ENCODE data around the gene BRS3. TPM values are rescaled to one million over a fixed set of nuclear protein-coding genes. Genes with fewer than 3 reads are reported as not detected.
"Not testable (repeated sequence)": the region's sequence is repeated elsewhere in the genome, so short reads cannot be mapped to it uniquely, and the experiment has no call there.

BRS3 gene
- not detected for total RNA-seq

DNA sequence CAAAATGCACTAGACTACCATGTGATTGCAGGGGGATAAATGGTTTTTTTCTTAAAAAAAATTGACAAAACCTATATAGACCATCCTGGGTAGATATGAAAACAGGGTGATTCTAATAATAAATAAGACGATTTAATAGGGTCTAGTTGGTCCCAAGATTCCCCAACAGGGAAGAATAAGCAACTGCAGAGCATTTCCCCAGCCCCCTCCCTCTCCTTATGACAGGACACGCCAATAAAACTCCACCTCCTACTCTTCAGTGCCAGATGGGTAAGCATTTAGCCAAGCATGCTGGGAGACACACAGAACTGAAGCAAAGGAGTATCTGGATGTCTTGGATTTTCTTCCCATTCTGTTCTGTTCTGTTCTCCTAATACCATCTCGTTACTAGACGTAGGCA is at the start of gene BRS3:
Gene BRS3, plus strand, starts transcription at position 301 of the 400 bp plus-strand sequence. CDS start 168 bp downstream, outside the sequence.
- Mint-ChIP-seq H3K27ac (no peak within 1 kb of the TSS), H3K4me1 (no peaks in the 10 kb centered on the region), H3K27me3 (peaks cover 26% of the 10 kb centered on the region), H3K36me3 (ENCODE audit: low read depth) (no peaks in the 10 kb centered on the region), H3K4me3 (no peak within 1 kb of the TSS), H3K9me3 (ENCODE audit: low read depth) (no peaks in the 10 kb centered on the region)
- intact Hi-C loops (cut with DNase I, micrococcal nuclease), result no loop called here
- no peak for DNase-seq
- CTCF ChIA-PET, result no interaction called here
- no peak for ATAC-seq
- POLR2A ChIA-PET, result no interaction called here

DNA sequence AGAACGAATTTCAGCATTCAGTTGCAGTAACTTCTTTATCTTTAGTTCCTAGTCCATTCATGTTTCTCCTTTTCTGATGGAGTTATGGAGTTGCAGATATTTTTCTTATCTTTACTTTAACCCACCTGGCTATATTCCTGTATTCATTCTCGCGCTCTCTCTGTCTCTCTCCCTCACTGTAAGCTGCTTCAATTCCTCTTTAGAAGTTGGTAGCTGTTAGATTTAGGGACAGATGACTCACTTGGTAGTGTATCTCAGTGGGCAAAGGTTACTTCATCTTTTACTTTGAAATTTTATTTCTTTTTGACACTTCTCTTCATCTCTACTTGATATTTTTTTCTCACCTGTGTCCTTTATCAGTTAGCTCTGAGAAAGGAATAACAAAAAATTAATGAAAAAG is 49.6 kb upstream of the BRS3 start:
- ChIA-PET CTCF (interaction anchor here (0.6 kb wide), 1 partner anchor 46 kb away, joined by 3 read pairs; no protein-coding TSS in a partner anchor), POLR2A (no interaction called here)
- no peaks in the 10 kb centered on the region for H3K9me3 Mint-ChIP-seq (ENCODE audit: low read depth)
- H3K36me3 Mint-ChIP-seq (ENCODE audit: low read depth), result no peaks in the 10 kb centered on the region
- intact Hi-C loops (cut with DNase I, micrococcal nuclease), result loop anchor here in 1 of 2 experiments (10.0 kb wide), 1 partner anchor 257 kb away; no protein-coding TSS in a partner anchor
- H3K27ac Mint-ChIP-seq, result no peak overlapping the region
- no peak for DNase-seq
- ATAC-seq, result no peak
- no peaks in the 10 kb centered on the region for H3K4me1 Mint-ChIP-seq
- no peak overlapping the region for H3K4me3 Mint-ChIP-seq
- no peaks in the 10 kb centered on the region for H3K27me3 Mint-ChIP-seq

DNA sequence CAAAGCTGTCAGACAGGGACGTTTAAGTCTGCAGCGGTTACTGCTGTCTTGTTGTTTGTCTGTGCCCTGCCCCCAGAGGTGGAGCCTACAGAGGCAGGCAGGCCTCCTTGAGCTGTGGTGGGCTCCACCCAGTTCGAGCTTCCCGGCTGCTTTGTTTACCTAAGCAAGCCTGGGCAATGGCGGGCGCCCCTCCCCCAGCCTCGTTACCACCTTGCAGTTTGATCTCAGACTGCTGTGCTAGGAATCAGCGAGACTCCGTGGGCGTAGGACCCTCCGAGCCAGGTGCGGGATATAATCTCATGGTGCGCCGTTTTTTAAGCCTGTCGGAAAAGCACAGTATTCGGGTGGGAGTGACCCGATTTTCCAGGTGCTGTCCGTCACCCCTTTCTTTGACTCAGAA is 42.1 kb upstream of the BRS3 start:
- H3K9me3 Mint-ChIP-seq (ENCODE audit: low read depth); ATAC-seq; POLR2A ChIA-PET; H3K4me1 Mint-ChIP-seq; intact Hi-C loops (cut with DNase I, micrococcal nuclease); H3K27ac Mint-ChIP-seq; DNase-seq; CTCF ChIA-PET; H3K4me3 Mint-ChIP-seq; H3K36me3 Mint-ChIP-seq (ENCODE audit: low read depth); H3K27me3 Mint-ChIP-seq: not testable (repeated sequence)

DNA sequence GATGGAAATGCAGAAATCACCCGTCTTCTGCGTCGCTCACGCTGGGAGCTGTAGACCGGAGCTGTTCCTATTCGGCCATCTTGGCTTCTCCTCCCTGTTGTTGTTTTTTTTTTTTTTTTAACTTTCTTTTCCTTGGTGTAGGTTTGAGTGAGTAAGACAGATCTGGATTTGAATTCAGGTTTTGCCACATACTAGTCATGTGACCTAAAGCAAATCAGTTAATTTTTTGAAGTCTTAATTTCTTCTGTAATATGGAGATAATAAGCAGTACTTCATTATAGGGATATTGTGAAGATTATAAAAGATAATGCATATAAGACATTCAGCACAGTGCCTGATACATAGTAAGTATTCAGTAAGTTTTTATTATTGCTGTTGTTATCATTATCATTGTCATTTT is 41.5 kb upstream of the BRS3 start:
- Mint-ChIP-seq H3K4me1 (no peaks in the 10 kb centered on the region), H3K36me3 (ENCODE audit: low read depth) (no peaks in the 10 kb centered on the region), H3K9me3 (ENCODE audit: low read depth) (no peaks in the 10 kb centered on the region), H3K27ac (no peak overlapping the region), H3K4me3 (no peak overlapping the region), H3K27me3 (no peaks in the 10 kb centered on the region)
- POLR2A ChIA-PET, result no interaction called here
- DNase-seq, result no peak
- CTCF ChIA-PET, result no interaction called here
- intact Hi-C loops (cut with DNase I, micrococcal nuclease), result no loop called here
- ATAC-seq, result no peak

DNA sequence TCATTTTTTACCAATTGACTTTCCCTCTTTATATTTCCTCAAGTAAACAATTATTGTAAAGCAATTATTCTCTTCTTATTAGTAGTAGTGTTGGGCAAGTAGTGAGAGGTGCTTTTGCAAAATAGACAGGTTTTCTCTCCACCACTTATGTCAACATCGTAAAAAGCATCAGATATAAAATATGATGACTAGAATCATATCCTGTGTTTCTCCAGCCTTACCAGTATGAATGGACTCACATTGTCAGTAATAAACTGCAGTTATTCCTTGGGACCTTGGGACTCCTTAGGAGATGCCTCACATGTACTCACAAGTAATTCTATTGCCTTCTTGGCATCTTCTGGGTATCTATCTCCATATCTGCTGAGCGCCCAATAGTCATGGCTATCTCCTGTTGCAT is 40.4 kb upstream of the BRS3 start:
- Mint-ChIP-seq H3K4me3 (no peak overlapping the region), H3K36me3 (ENCODE audit: low read depth) (no peaks in the 10 kb centered on the region), H3K9me3 (ENCODE audit: low read depth) (no peaks in the 10 kb centered on the region), H3K4me1 (no peaks in the 10 kb centered on the region), H3K27me3 (no peaks in the 10 kb centered on the region), H3K27ac (no peak overlapping the region)
- no peak for ATAC-seq
- CTCF ChIA-PET, result no interaction called here
- no peak for DNase-seq
- POLR2A ChIA-PET, result no interaction called here
- intact Hi-C loops (cut with DNase I, micrococcal nuclease), result no loop called here

DNA sequence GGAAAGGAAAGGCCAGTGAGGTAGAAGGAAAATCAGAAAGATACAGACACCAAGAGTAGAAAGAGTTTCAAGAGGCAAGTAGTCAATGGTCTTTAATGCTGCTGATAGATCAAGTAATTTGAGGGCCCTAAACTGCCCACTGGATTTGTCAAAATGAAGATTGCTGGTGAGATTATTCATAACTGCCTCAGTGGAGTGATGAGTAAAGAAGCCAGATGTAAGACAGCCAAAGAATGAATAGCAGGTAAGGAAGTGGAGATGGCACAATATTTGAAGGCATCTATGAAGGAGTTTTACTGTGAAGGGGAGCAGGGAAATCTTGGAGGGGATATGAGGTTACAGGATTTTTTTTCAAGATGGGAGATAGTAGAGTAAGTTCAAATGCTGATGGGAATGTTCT is 39.8 kb upstream of the BRS3 start:
- intact Hi-C loops (cut with DNase I, micrococcal nuclease), result no loop called here
- no peaks in the 10 kb centered on the region for H3K9me3 Mint-ChIP-seq (ENCODE audit: low read depth)
- no peak overlapping the region for H3K27ac Mint-ChIP-seq
- CTCF ChIA-PET, result no interaction called here
- POLR2A ChIA-PET, result no interaction called here
- no peaks in the 10 kb centered on the region for H3K27me3 Mint-ChIP-seq
- ATAC-seq (no peak), DNase-seq (no peak)
- H3K4me3 Mint-ChIP-seq, result no peak overlapping the region
- H3K36me3 Mint-ChIP-seq (ENCODE audit: low read depth), result no peaks in the 10 kb centered on the region
- H3K4me1 Mint-ChIP-seq, result no peaks in the 10 kb centered on the region

DNA sequence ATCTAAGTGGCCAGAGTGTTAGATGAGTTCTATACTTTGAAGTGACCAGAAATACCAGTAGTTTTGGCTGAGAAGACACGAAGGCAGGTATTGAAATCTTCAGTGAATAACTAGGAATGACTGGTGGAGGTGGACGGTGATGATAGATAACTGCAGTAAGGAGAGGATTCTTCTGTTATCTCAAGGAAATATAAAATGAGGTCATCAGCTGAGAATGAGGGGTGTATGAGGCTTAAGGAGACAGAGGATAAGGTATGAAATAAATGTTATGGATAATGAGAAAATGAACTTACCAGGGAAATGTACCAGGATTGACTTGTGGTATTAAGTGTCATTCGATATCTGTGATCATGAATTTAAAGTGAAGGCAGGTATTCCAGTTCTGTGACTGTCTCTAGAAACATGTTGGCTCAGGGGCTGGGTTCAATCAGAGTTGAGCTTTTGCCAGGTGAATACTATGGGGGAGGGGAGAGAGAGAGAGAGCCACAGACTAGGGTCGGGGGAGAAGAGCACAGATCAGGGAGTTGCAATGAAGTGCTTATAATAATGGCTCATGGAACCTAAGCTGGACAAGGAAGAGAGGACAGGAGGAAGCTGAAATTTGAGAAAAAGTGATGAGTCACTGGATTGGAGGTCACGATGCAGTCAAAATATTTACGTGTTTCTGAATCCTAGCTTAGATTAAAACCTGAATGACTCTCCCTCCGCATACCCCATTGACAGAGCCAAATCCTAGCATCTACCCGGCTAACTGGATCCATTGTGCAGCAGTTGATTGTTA is 37.5 kb upstream of the BRS3 start:
- Mint-ChIP-seq H3K27ac (no peak overlapping the region), H3K4me3 (no peak overlapping the region), H3K4me1 (no peaks in the 10 kb centered on the region), H3K9me3 (ENCODE audit: low read depth) (no peaks in the 10 kb centered on the region), H3K27me3 (no peaks in the 10 kb centered on the region), H3K36me3 (ENCODE audit: low read depth) (no peaks in the 10 kb centered on the region)
- ATAC-seq (no peak), DNase-seq (no peak)
- ChIA-PET POLR2A (no interaction called here), CTCF (no interaction called here)
- intact Hi-C loops (cut with DNase I, micrococcal nuclease), result no loop called here

DNA sequence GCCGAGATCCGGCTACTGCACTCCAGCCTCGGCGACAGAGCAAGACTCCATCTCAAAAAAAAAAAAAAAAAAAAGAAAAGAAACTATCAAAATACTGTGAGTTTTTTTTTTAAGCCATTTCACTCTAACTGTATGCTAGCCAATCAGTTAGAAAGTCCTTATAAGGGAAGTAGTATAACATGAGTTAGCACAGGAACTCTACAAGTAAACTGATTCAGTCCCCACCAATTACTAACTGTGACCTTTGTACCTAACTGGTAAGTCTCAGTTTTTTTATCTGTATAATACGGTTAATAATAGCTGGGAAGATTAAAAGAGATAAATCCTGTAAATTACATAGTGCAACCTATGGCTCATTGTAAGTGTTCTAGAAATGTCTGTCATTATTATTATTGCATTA is 35.1 kb upstream of the BRS3 start:
- POLR2A ChIA-PET, result no interaction called here
- Mint-ChIP-seq H3K9me3 (ENCODE audit: low read depth) (no peaks in the 10 kb centered on the region), H3K36me3 (ENCODE audit: low read depth) (no peaks in the 10 kb centered on the region), H3K27ac (no peak overlapping the region), H3K27me3 (no peaks in the 10 kb centered on the region), H3K4me3 (no peak overlapping the region), H3K4me1 (no peaks in the 10 kb centered on the region)
- ATAC-seq (no peak), DNase-seq (no peak)
- CTCF ChIA-PET, result no interaction called here
- intact Hi-C loops (cut with DNase I, micrococcal nuclease), result no loop called here

DNA sequence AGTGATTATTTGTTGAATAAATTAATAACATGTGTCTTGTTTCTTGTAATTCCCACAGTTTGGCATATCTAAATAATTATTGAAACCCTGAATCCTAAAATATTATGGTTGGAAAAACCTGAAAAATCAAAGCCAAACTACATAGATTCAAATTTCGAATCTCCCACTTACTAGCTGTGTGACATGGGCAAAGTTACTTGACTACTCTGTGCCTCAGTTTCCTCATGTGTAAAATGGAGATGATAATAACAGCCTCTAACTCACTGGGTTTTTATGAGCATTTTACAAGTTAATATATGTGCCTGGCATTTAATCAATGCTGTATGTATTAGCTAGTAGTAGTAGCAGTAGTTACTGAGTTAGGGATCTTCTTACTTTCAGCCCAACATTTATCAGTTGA is 34.6 kb upstream of the BRS3 start:
- ATAC-seq (no peak), DNase-seq (no peak)
- ChIA-PET POLR2A (no interaction called here), CTCF (no interaction called here)
- no peaks in the 10 kb centered on the region for H3K27me3 Mint-ChIP-seq
- H3K9me3 Mint-ChIP-seq (ENCODE audit: low read depth), result no peaks in the 10 kb centered on the region
- no peaks in the 10 kb centered on the region for H3K4me1 Mint-ChIP-seq
- H3K36me3 Mint-ChIP-seq (ENCODE audit: low read depth), result no peaks in the 10 kb centered on the region
- intact Hi-C loops (cut with DNase I, micrococcal nuclease), result no loop called here
- H3K27ac Mint-ChIP-seq, result no peak overlapping the region
- H3K4me3 Mint-ChIP-seq, result no peak overlapping the region

DNA sequence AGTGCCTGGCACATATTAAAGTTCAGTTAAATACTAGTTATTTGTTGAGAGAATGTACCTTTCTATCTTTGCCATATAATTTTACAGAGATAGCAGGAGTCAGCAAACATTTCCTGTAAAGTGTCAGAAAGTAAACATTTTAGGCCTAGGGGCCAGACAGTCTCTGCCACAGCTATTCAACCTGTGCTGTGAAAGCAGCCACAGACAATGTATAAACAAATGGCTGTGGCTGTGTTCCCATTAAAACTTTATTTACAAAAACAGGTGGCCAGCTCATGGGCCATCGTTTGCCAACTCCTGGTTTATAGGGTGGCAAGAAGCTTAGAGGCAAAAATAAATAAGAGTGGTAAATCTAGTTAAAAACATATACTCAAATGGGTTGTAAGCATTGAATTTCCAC is 34.0 kb upstream of the BRS3 start:
- POLR2A ChIA-PET, result no interaction called here
- ATAC-seq, result no peak

DNA sequence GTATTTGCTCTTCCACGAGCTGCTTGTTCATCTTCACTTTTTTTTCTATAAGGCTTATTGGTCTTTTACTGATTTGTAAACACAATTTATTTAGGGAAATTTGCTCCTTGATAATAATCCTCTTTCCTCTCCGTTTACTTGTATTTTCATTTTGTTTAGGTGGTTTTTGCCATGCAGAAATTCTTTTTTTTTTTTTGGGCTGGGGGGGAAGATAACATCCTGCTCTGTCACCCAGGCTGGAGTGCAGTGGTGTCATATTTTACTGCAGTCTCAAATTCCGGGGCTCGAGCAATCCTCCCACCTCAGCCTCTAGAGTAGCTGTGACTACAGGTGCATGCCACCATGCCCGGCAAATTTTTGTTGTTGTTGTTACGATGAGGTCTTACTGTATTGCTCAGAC is 31.6 kb upstream of the BRS3 start:
- ATAC-seq (no peak), DNase-seq (no peak)
- Mint-ChIP-seq H3K27me3 (no peaks in the 10 kb centered on the region), H3K27ac (no peak overlapping the region), H3K4me1 (no peaks in the 10 kb centered on the region), H3K4me3 (no peak overlapping the region), H3K36me3 (ENCODE audit: low read depth) (no peaks in the 10 kb centered on the region), H3K9me3 (ENCODE audit: low read depth) (no peaks in the 10 kb centered on the region)
- CTCF ChIA-PET, result interaction anchor here (0.6 to 0.9 kb wide), 3 partner anchors 20 to 593 kb away, joined by 3 read pairs; no protein-coding TSS in a partner anchor
- intact Hi-C loops (cut with DNase I, micrococcal nuclease), result no loop called here
- POLR2A ChIA-PET, result interaction anchor here (0.7 kb wide), 1 partner anchor 141 kb away, joined by 4 read pairs; no protein-coding TSS in a partner anchor

More for the DNA sequence above, 34.0 kb upstream of the BRS3 start:
- H3K27me3 Mint-ChIP-seq, result no peaks in the 10 kb centered on the region
- no peaks in the 10 kb centered on the region for H3K4me1 Mint-ChIP-seq
- CTCF ChIA-PET, result no interaction called here
- H3K36me3 Mint-ChIP-seq (ENCODE audit: low read depth), result no peaks in the 10 kb centered on the region
- intact Hi-C loops (cut with DNase I, micrococcal nuclease), result no loop called here
- no peak overlapping the region for H3K27ac Mint-ChIP-seq
- H3K9me3 Mint-ChIP-seq (ENCODE audit: low read depth), result no peaks in the 10 kb centered on the region
- DNase-seq, result no peak
- no peak overlapping the region for H3K4me3 Mint-ChIP-seq

DNA sequence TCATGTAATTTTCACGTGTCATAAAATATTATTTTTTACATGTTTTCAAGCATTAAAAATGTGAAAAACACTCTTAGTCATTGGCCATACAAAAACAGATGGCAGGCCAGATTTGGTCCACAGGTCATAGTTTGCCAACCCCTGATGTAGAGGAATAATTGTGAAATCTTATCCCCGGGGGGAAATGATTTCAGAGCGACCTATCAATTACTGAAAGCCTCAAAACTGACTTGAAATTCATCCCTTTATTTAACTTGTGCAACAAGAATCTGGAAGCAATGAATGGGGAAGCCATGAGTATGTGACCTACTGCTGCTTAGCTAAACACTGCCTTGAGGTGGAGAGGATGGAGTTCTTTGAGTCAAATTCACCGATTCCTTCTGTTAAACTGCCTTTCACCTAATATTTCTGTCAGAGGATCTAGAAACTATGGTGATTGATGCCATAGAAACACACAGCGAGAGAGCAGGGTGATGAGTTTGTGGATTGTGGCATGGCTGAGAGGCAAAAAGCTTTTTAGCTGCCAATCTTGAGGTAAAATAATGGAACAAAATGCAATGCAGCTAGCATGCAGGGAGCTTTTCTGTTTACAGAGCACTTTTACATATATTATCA is 30.3 kb upstream of the BRS3 start:
- Mint-ChIP-seq H3K9me3 (ENCODE audit: low read depth) (no peaks in the 10 kb centered on the region), H3K4me3 (no peak overlapping the region), H3K27me3 (no peaks in the 10 kb centered on the region), H3K27ac (no peak overlapping the region), H3K36me3 (ENCODE audit: low read depth) (no peaks in the 10 kb centered on the region), H3K4me1 (no peaks in the 10 kb centered on the region)
- DNase-seq (no peak), ATAC-seq (no peak)
- POLR2A ChIA-PET, result no interaction called here
- intact Hi-C loops (cut with DNase I, micrococcal nuclease), result no loop called here
- CTCF ChIA-PET, result no interaction called here
